ENCODE data around the gene STK4. TPM values are rescaled to one million over a fixed set of nuclear protein-coding genes. Genes with fewer than 3 reads are reported as not detected.

The STK4 gene
- total and polyA plus RNA-seq, 9 donors: 8.3 to 27.5 (median 19.6) TPM

DNA sequence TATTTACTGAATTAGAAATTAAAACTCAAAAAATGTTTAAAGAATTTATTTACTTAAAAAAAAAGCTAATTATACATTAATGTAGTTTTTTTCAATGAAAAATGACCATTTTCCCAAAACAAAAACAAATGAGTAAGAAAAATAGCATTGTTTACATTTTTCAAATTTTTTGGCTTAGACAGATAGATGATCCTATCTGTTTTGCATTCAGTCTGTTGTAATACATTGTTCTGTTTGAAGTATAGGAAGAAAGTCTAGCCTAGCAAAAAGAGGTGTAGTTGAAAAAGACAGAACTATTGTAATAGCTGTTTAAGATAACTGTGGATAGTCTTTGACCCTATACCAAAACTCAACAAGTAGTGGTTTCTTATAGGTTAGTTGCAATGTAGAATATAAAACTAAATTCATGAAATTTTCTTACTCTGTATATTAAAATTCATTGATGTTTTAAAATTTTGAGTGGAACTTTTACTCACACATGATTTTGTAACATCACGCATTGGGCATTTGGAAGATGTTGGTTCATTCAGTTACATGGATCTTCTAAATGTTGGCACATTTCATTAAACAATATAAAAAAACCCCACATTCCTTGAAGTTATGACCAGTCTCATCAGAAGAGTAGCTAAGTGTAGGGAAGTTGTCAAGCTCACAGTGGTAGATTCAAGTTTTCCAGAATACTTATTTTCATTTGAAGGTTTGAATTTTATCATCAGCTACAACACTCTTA, 72.6 kb downstream of the STK4 start:
- Histone ChIP-seq H3K36me3 (no peaks in the 10 kb centered on the region), H3K27ac (no peak overlapping the region), H3K9me3 (no peaks in the 10 kb centered on the region), H3K27me3 (no peaks in the 10 kb centered on the region), H3K4me3 (no peak overlapping the region), H3K4me1 (ENCODE audit: insufficient read depth) (peaks cover 3% of the 10 kb centered on the region)
- intact Hi-C loops (cut with DNase I): no loop called here
- TF ChIP-seq EP300 (IDR thresholded peaks at IDR 0.05) (no peak), POLR2A (IDR thresholded peaks at IDR 0.05) (no peak), CTCF (IDR thresholded peaks at IDR 0.05) (no peak)
- DNase-seq: no peak
- WGBS, 3 donors: 93 to 96% (median 95%) methylated on average over 1 of the region's 1 CpG

- Histone ChIP-seq H3K4me3 (no peak overlapping the region), H3K27ac (no peak overlapping the region), H3K36me3 (no peaks in the 10 kb centered on the region), H3K4me1 (ENCODE audit: insufficient read depth) (peaks cover 3% of the 10 kb centered on the region), H3K9me3 (no peaks in the 10 kb centered on the region), H3K27me3 (no peaks in the 10 kb centered on the region)
- DNase-seq: no peak
- intact Hi-C loops (cut with DNase I): no loop called here
- WGBS, 3 donors: 96 to 98% (median 97%) methylated on average over 1 of the region's 1 CpG
- TF ChIP-seq CTCF (IDR thresholded peaks at IDR 0.05): no peak
- TF ChIP-seq EP300 (IDR thresholded peaks at IDR 0.05): no peak
- TF ChIP-seq POLR2A (IDR thresholded peaks at IDR 0.05): no peak
Observed at GRCh38 chr20:45039475-45039820, 73.1 kb downstream of the STK4 start.

DNA sequence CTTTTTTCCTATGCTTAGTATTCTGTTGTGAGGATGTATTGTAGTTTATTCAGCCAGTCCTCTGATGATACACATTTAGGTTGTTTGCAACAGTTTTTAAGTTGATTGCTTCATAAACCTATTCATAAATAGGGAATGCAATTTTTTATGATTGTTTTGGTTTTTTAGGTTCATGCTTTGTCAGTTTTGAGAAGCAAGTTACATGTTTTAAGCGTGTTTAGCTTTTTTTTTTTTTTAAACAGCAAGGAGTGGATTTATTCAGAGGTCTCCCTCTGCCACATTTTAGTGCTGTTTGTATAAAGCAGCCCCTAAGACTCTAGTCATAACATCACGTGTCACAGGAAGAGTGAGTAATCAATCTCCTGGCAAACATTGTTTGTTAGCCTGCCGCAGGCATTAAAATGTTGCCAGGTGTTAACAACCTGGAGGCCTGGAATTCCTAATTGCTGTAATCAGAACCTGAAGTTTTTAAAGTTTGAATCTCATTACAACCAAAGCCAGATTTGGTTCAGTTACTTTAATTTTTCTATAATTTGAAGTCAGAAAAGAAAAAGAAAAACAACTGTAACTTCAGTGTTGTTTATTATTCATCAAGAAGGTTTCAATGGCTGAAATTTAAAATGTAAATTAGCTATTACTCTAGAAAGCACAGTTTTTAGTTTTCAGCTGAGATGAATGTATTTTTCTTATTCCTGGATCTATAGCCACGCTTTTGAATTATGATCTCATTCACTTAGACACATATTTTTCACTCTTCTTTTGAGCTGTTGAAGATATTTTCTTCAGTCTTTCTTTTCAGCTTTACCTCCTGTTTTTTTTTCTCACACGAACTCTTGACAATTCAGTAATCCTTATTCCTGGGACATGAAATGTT, 75.4 kb downstream of the STK4 start:
- no peaks in the 10 kb centered on the region for H3K9me3 ChIP-seq
- intact Hi-C loops (cut with DNase I): no loop called here
- H3K4me1 ChIP-seq (ENCODE audit: insufficient read depth): peaks cover 3% of the 10 kb centered on the region
- no peak overlapping the region for H3K4me3 ChIP-seq
- no peaks in the 10 kb centered on the region for H3K36me3 ChIP-seq
- no peak for TF ChIP-seq POLR2A (IDR thresholded peaks at IDR 0.05)
- TF ChIP-seq CTCF (IDR thresholded peaks at IDR 0.05): no peak
- no peak for TF ChIP-seq EP300 (IDR thresholded peaks at IDR 0.05)
- no peak for DNase-seq
- H3K27ac ChIP-seq: no peak overlapping the region
- H3K27me3 ChIP-seq: no peaks in the 10 kb centered on the region
- 57 to 72% (median 65%) methylated on average over 5 of the region's 5 CpGs for WGBS, 3 donors

GRCh38 chr20:45042978-45043377, 76.7 kb downstream of the STK4 start:
- DNase-seq: no peak
- WGBS, 3 donors: 90 to 94% (median 93%) methylated on average over 1 of the region's 1 CpG
- no peak overlapping the region for H3K4me3 ChIP-seq

More at GRCh38 chr20:45042978-45043377, 76.7 kb downstream of the STK4 start:
- TF ChIP-seq POLR2A (IDR thresholded peaks at IDR 0.05) (no peak), CTCF (IDR thresholded peaks at IDR 0.05) (no peak), EP300 (IDR thresholded peaks at IDR 0.05) (no peak)
- no peaks in the 10 kb centered on the region for H3K4me1 ChIP-seq (ENCODE audit: insufficient read depth)
- H3K36me3 ChIP-seq: no peaks in the 10 kb centered on the region
- intact Hi-C loops (cut with DNase I): no loop called here
- H3K27me3 ChIP-seq: no peaks in the 10 kb centered on the region
- no peaks in the 10 kb centered on the region for H3K9me3 ChIP-seq
- no peak overlapping the region for H3K27ac ChIP-seq

All from ovary (tissue), 9 donors.